Fibroblast of mammary gland (primary cell): ENCODE measurements around the gene BCAN.

ENCODE experiments used
- DNase-seq: peaks from one replicate; pipeline ENCODE4 v3.0.0-alpha.2; 2010; ENCODE audit warnings: low read depth
- H3K4me3 ChIP-seq: 2 replicates; pipeline ENCODE4 v1.5.1; 2011; ENCODE audit warnings: low read depth, mild to moderate bottlenecking, low read length, moderate library complexity; ENCODE audit not compliant: control insufficient read depth
- TF ChIP-seq, protein P1 (sequence below): conservative IDR thresholded peaks from 2 replicates; pipeline ENCODE4 v1.5.1; 2011; ENCODE audit warnings: low read depth, low read length, inconsistent platforms; ENCODE audit not compliant: control insufficient read depth, insufficient read depth

The BCAN gene

DNA sequence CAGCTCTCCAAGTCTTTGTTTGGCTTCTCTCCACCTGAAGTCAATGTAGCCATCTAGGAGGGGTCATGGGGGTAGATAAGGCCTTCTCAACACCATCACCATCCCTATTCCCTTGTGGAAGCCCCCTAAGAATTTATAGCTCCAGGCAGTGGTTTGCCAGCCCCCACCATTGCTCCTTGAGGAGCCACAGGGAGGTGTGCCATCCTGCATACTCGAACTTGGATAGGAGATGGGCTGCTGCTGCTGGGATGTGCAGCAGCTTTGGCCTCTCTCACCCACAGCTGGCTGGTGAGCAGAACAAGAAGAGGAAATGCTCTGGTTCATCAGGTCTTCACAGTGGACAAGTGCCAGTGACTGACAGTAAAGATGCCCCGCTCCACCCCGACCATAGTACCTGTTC, 45.5 kb upstream of the BCAN start:
- TF ChIP-seq, protein P1, sequence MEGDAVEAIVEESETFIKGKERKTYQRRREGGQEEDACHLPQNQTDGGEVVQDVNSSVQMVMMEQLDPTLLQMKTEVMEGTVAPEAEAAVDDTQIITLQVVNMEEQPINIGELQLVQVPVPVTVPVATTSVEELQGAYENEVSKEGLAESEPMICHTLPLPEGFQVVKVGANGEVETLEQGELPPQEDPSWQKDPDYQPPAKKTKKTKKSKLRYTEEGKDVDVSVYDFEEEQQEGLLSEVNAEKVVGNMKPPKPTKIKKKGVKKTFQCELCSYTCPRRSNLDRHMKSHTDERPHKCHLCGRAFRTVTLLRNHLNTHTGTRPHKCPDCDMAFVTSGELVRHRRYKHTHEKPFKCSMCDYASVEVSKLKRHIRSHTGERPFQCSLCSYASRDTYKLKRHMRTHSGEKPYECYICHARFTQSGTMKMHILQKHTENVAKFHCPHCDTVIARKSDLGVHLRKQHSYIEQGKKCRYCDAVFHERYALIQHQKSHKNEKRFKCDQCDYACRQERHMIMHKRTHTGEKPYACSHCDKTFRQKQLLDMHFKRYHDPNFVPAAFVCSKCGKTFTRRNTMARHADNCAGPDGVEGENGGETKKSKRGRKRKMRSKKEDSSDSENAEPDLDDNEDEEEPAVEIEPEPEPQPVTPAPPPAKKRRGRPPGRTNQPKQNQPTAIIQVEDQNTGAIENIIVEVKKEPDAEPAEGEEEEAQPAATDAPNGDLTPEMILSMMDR, result no peak
- H3K4me3 ChIP-seq, result no peak overlapping the region
- DNase-seq, result no peak

DNA sequence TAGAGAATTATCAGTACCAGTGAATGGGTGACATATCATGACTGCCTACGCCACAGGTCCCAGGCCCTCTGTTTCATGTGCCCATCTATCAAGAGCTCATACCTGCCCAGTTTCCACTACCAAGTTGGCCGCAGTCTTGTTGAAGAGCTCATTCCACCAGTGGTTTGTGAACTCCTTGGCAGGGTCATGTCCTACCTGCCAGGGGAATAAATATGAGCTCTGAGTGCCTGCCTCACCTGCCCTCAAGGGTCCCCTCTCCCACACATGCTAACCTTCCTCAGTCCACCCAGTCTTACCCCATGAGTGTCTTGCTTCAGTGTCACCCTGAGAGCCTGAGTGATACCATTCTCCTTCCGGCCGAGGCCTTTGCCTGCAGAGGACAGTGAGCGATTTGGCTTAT, 43.8 kb upstream of the BCAN start:
- TF ChIP-seq, protein P1, result no peak
- no peak for DNase-seq
- H3K4me3 ChIP-seq, result no peak overlapping the region

DNA sequence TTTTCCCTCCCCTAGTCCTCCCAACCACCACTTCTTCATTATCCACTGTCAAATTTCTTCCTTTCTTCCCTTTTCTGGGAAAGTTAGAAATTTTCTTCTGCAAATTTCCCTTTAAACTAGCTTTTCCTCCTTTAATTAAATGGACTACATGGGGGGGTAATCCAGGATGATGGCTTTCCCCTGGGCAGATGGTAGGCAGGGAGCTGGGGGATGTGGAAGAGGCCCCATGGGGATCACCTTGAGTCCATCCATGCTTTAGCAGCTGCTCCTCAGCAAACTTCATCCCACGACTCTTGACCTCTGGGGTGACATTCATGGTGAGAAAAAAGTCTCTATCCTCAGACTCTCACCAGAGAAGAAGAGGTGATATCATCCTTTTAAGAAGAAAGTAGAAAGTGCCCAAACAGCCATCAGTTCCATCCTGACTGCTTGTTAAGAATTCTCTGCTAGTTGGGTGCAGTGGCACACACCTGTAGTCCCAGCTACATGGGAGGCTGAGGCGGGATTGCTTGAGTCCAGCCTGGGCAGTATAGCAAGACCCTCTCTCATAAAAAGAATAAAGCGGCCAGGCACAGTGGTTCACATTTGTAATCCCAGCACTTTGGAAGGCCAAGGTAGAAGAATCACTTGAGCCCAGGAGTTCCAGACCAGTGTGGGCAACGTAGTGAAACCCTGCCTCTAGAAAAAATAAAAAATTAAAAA, 43.0 kb upstream of the BCAN start:
- no peak for DNase-seq
- TF ChIP-seq, protein P1, result no peak

DNA sequence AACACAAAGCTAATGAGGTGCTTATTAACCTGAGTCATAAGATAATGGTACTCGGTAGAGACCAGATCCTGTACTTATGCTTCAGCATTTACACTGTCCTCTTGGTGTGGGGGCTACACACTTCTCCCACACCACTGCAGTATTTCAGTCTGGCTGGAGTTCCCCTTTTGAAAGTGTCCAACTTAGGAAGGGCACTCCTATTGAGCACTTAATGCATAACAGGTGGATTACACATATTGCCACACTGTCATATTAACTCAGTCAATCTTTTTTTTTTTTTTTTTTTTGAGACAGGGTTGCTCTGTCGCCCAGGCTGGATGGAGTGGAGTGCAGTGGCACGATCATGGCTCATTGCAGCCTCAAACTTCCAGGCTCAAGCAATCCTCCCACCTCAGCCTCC, 42.1 kb upstream of the BCAN start:
- no peak overlapping the region for H3K4me3 ChIP-seq
- TF ChIP-seq, protein P1, result peak; percentile 1
- DNase-seq, result peak; percentile 22

More for the DNA sequence above, 43.0 kb upstream of the BCAN start:
- no peak overlapping the region for H3K4me3 ChIP-seq

DNA sequence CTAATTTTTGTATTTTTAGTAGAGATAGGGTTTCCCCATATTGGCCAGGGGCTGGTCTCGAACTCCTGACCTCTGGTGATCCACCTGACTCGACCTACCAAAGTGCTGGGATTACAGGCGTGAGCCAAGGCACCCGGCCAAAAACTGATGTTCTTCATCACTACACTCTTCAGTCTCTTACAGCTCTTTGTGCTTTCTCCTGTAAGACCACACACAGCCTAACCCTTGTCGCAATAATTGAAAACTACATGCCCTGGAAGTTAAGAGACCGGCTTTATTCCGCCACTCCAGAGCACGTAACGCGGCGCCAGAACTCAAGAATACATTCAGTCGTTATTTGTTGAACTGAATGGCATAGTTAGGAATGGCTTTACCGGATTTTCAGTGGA, 41.2 kb upstream of the BCAN start:
- peak overlapping the region; percentile 97 for H3K4me3 ChIP-seq
- TF ChIP-seq, protein P1, result no peak
- peak; percentile 16 for DNase-seq

DNA sequence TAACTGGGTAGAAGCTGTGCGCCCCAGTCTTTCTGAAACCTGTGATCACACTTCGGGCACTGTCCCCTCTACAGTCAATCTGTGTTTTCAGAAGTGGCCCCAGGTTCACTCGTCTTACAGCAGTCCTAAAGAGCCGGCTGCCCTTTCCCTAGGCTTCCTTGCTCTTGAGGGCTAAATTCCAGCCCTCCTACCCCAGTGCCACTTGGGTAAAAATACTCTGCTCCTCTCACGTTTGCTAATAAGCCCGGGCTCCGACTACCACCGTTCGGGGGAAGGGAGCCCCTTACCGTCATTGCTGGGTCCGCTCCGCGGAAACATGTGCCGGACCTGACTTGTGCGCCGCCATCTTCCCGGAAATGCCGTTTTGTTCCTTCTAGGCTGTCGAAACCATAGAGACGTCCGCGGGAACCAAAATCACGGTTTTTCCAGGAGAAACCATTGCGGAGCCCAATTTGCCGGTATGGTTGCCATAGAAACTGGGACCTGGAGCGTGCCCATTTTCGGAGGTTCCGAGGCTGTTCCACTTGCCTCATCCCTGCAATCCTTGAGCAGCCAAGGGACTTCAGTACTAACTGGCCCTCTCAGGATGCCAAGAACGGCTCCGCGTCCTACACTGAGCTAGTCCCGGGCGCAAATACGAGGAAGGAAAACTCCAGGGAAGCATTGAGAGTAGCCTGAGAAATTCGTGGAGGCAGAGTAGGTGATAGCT, 40.6 kb upstream of the BCAN start, which contains the start of gene GPATCH4:
Gene GPATCH4, minus strand, starts transcription at position 358 of the 709 bp plus-strand sequence.
- DNase-seq, result peak; percentile 95
- H3K4me3 ChIP-seq, result peak within 1 kb of the TSS; percentile 97
- TF ChIP-seq, protein P1, result no peak
